ENCODE measurements around the gene MAP3K5.
A peak's percentile ranks its signal among the peaks of the same experiment; 100 is the strongest.
"Not testable (repeated sequence)": the region's sequence is repeated elsewhere in the genome, so short reads cannot be mapped to it uniquely, and the experiment has no call there.

The MAP3K5 gene

GRCh38 chr6:136767570-136768309 is 24.5 kb downstream of the MAP3K5 start:
- Histone ChIP-seq H3K36me3 (ENCODE audit: control insufficient read depth in 1 of 2, insufficient read depth in 2 of 2, low read length in 2 of 2) (no peaks in the 10 kb centered on the region), H3K4me1 (ENCODE audit: control insufficient read depth in 1 of 2, insufficient read depth in 2 of 2, low read length in 2 of 2) (peaks cover 11 to 12% of the 10 kb centered on the region in 2 donors), H3K9me3 (ENCODE audit: control insufficient read depth in 1 of 2, low read length in 2 of 2) (no peaks in the 10 kb centered on the region), H3K27ac (ENCODE audit: low read length) (no peak overlapping the region), H3K27me3 (ENCODE audit: low read depth, low read length) (no peaks in the 10 kb centered on the region), H3K4me3 (ENCODE audit: low read depth in 1 of 2, low read length in 2 of 2) (no peak overlapping the region)

- H3K4me1 ChIP-seq (ENCODE audit: control insufficient read depth in 1 of 2, insufficient read depth in 2 of 2, low read length in 2 of 2), result peaks cover 17 to 18% of the 10 kb centered on the region in 2 donors
- no peaks in the 10 kb centered on the region for H3K9me3 ChIP-seq (ENCODE audit: control insufficient read depth in 1 of 2, low read length in 2 of 2)
- H3K27me3 ChIP-seq (ENCODE audit: low read depth, low read length), result no peaks in the 10 kb centered on the region
- no peak overlapping the region for H3K27ac ChIP-seq (ENCODE audit: low read length)
- H3K36me3 ChIP-seq (ENCODE audit: control insufficient read depth in 1 of 2, insufficient read depth in 2 of 2, low read length in 2 of 2), result no peaks in the 10 kb centered on the region
- H3K4me3 ChIP-seq (ENCODE audit: low read depth in 1 of 2, low read length in 2 of 2), result no peak overlapping the region
These were observed 25.2 kb downstream of the MAP3K5 start for GRCh38 chr6:136767103-136767502.

- H3K4me1 ChIP-seq (ENCODE audit: control insufficient read depth in 1 of 2, insufficient read depth in 2 of 2, low read length in 2 of 2), result peaks cover 23 to 24% of the 10 kb centered on the region in 2 donors
- no peak overlapping the region for H3K4me3 ChIP-seq (ENCODE audit: low read depth in 1 of 2, low read length in 2 of 2)
- H3K27ac ChIP-seq (ENCODE audit: low read length), result no peak overlapping the region
- no peaks in the 10 kb centered on the region for H3K9me3 ChIP-seq (ENCODE audit: control insufficient read depth in 1 of 2, low read length in 2 of 2)
- H3K36me3 ChIP-seq (ENCODE audit: control insufficient read depth in 1 of 2, insufficient read depth in 2 of 2, low read length in 2 of 2), result no peaks in the 10 kb centered on the region
- H3K27me3 ChIP-seq (ENCODE audit: low read depth, low read length), result no peaks in the 10 kb centered on the region
These were observed 26.0 kb downstream of the MAP3K5 start for GRCh38 chr6:136766274-136766673.

- Histone ChIP-seq H3K27ac (ENCODE audit: low read length) (no peak overlapping the region), H3K4me1 (ENCODE audit: control insufficient read depth in 1 of 2, insufficient read depth in 2 of 2, low read length in 2 of 2) (peaks cover 27 to 31% of the 10 kb centered on the region in 2 donors), H3K4me3 (ENCODE audit: low read depth in 1 of 2, low read length in 2 of 2) (no peak overlapping the region), H3K9me3 (ENCODE audit: control insufficient read depth in 1 of 2, low read length in 2 of 2) (no peaks in the 10 kb centered on the region), H3K36me3 (ENCODE audit: control insufficient read depth in 1 of 2, insufficient read depth in 2 of 2, low read length in 2 of 2) (no peaks in the 10 kb centered on the region), H3K27me3 (ENCODE audit: low read depth, low read length) (no peaks in the 10 kb centered on the region)
These were observed 27.7 kb downstream of the MAP3K5 start for GRCh38 chr6:136764517-136764993.

- Histone ChIP-seq H3K4me3 (ENCODE audit: low read depth in 1 of 2, low read length in 2 of 2) (no peak overlapping the region), H3K36me3 (ENCODE audit: control insufficient read depth in 1 of 2, insufficient read depth in 2 of 2, low read length in 2 of 2) (no peaks in the 10 kb centered on the region), H3K4me1 (ENCODE audit: control insufficient read depth in 1 of 2, insufficient read depth in 2 of 2, low read length in 2 of 2) (peaks cover 27 to 31% of the 10 kb centered on the region in 2 donors), H3K9me3 (ENCODE audit: control insufficient read depth in 1 of 2, low read length in 2 of 2) (no peaks in the 10 kb centered on the region), H3K27me3 (ENCODE audit: low read depth, low read length) (no peaks in the 10 kb centered on the region), H3K27ac (ENCODE audit: low read length) (no peak overlapping the region)
These were observed 28.4 kb downstream of the MAP3K5 start for GRCh38 chr6:136763716-136764516.

GRCh38 chr6:136763255-136763654 is 29.0 kb downstream of the MAP3K5 start:
- Histone ChIP-seq H3K9me3 (ENCODE audit: control insufficient read depth in 1 of 2, low read length in 2 of 2) (no peaks in the 10 kb centered on the region), H3K27me3 (ENCODE audit: low read depth, low read length) (no peaks in the 10 kb centered on the region), H3K27ac (ENCODE audit: low read length) (no peak overlapping the region), H3K4me1 (ENCODE audit: control insufficient read depth in 1 of 2, insufficient read depth in 2 of 2, low read length in 2 of 2) (peaks cover 27 to 31% of the 10 kb centered on the region in 2 donors), H3K4me3 (ENCODE audit: low read depth in 1 of 2, low read length in 2 of 2) (no peak overlapping the region), H3K36me3 (ENCODE audit: control insufficient read depth in 1 of 2, insufficient read depth in 2 of 2, low read length in 2 of 2) (no peaks in the 10 kb centered on the region)

- Histone ChIP-seq H3K4me1 (ENCODE audit: control insufficient read depth in 1 of 2, insufficient read depth in 2 of 2, low read length in 2 of 2) (peaks cover 27 to 31% of the 10 kb centered on the region in 2 donors), H3K9me3 (ENCODE audit: control insufficient read depth in 1 of 2, low read length in 2 of 2) (no peaks in the 10 kb centered on the region), H3K27me3 (ENCODE audit: low read depth, low read length) (no peaks in the 10 kb centered on the region), H3K4me3 (ENCODE audit: low read depth in 1 of 2, low read length in 2 of 2) (peak overlapping the region; percentile 27 to 41), H3K27ac (ENCODE audit: low read length) (peak overlapping the region; percentile 46), H3K36me3 (ENCODE audit: control insufficient read depth in 1 of 2, insufficient read depth in 2 of 2, low read length in 2 of 2) (no peaks in the 10 kb centered on the region)
These were observed 30.0 kb downstream of the MAP3K5 start for GRCh38 chr6:136762022-136762975.

- no peaks in the 10 kb centered on the region for H3K9me3 ChIP-seq (ENCODE audit: control insufficient read depth in 1 of 2, low read length in 2 of 2)
- H3K4me1 ChIP-seq (ENCODE audit: control insufficient read depth in 1 of 2, insufficient read depth in 2 of 2, low read length in 2 of 2), result peaks cover 23 to 31% of the 10 kb centered on the region in 2 donors
- no peaks in the 10 kb centered on the region for H3K36me3 ChIP-seq (ENCODE audit: control insufficient read depth in 1 of 2, insufficient read depth in 2 of 2, low read length in 2 of 2)
- H3K27ac ChIP-seq (ENCODE audit: low read length), result peak overlapping the region; percentile 46
- H3K27me3 ChIP-seq (ENCODE audit: low read depth, low read length), result no peaks in the 10 kb centered on the region
- H3K4me3 ChIP-seq (ENCODE audit: low read depth in 1 of 2, low read length in 2 of 2), result peak overlapping the region; percentile 27 to 41
These were observed 30.9 kb downstream of the MAP3K5 start for GRCh38 chr6:136761227-136761922.

GRCh38 chr6:136760781-136761180 is 31.5 kb downstream of the MAP3K5 start:
- peaks cover 17 to 31% of the 10 kb centered on the region in 2 donors for H3K4me1 ChIP-seq (ENCODE audit: control insufficient read depth in 1 of 2, insufficient read depth in 2 of 2, low read length in 2 of 2)
- not testable (repeated sequence) for H3K27me3 ChIP-seq (ENCODE audit: low read depth, low read length); H3K9me3 ChIP-seq (ENCODE audit: control insufficient read depth in 1 of 2, low read length in 2 of 2); H3K36me3 ChIP-seq (ENCODE audit: control insufficient read depth in 1 of 2, insufficient read depth in 2 of 2, low read length in 2 of 2); H3K4me3 ChIP-seq (ENCODE audit: low read depth in 1 of 2, low read length in 2 of 2); H3K27ac ChIP-seq (ENCODE audit: low read length)

GRCh38 chr6:136757150-136757549 is 35.1 kb downstream of the MAP3K5 start:
- H3K4me1 ChIP-seq (ENCODE audit: control insufficient read depth in 1 of 2, insufficient read depth in 2 of 2, low read length in 2 of 2), result peaks cover 11 to 13% of the 10 kb centered on the region in 2 donors
- no peaks in the 10 kb centered on the region for H3K9me3 ChIP-seq (ENCODE audit: control insufficient read depth in 1 of 2, low read length in 2 of 2)
- H3K27ac ChIP-seq (ENCODE audit: low read length), result no peak overlapping the region
- H3K36me3 ChIP-seq (ENCODE audit: control insufficient read depth in 1 of 2, insufficient read depth in 2 of 2, low read length in 2 of 2), result no peaks in the 10 kb centered on the region
- no peaks in the 10 kb centered on the region for H3K27me3 ChIP-seq (ENCODE audit: low read depth, low read length)
- H3K4me3 ChIP-seq (ENCODE audit: low read depth in 1 of 2, low read length in 2 of 2), result no peak overlapping the region

Data from muscle layer of duodenum (tissue), 2 donors.